ENCODE results near the gene CAPN10. TPM values are rescaled to one million over a fixed set of nuclear protein-coding genes. Genes with fewer than 3 reads are reported as not detected.

Gene CAPN10
- total and polyA plus RNA-seq, 2 experiments from 2014 or later = 10.0 to 29.5 TPM

GRCh38 chr2:240576436-240577205, 9.9 kb upstream of the CAPN10 start:
- Histone ChIP-seq H3K36me3 (ENCODE audit: low read depth) (no peaks in the 10 kb centered on the region; the same call in 1 of the 2 replicates), H3K4me2 (ENCODE audit: unreplicated experiment) (no peak overlapping the region), H3K9me2 (ENCODE audit: insufficient read depth) (no peaks in the 10 kb centered on the region), H4K20me1 (ENCODE audit: insufficient read depth) (no peaks in the 10 kb centered on the region; the same call in 1 of the 2 replicates), H2AFZ (no peak overlapping the region), H3F3A (ENCODE audit: insufficient read depth) (peaks cover 19% of the 10 kb centered on the region), H3K79me2 (ENCODE audit: insufficient read depth) (peaks cover 41% of the 10 kb centered on the region), H3K9me3 (ENCODE audit: low read depth) (no peaks in the 10 kb centered on the region), H3K4me3 (no peak overlapping the region), H3K27ac (no peak overlapping the region), H3K9ac (no peak overlapping the region), H3K4me1 (ENCODE audit: insufficient read depth) (peaks cover 10% of the 10 kb centered on the region), H3K27me3 (replicated peaks; ENCODE audit: insufficient read depth) (no peaks in the 10 kb centered on the region)
- DNase-seq = no peak
- no peak for TF ChIP-seq EZH2 (IDR thresholded peaks at IDR 0.05; ENCODE audit: insufficient read depth, poor library complexity, severe bottlenecking)
- no peak for TF ChIP-seq EZH2phosphoT487 (IDR thresholded peaks at IDR 0.05; ENCODE audit: insufficient read depth, low read depth)
- WGBS, 2 experiments (ENCODE audit: low coverage in 1 of 2, low lambda C conversion rate in 2 of 2, missing lambda C conversion rate in 2 of 2) = 87% methylated on average over 32 of the region's 32 CpGs
- in situ Hi-C loops (cut with MboI) = no loop called here

GRCh38 chr2:240577281-240578109, 9.0 kb upstream of the CAPN10 start:
- Histone ChIP-seq H3K4me3 (no peak overlapping the region), H3K27ac (no peak overlapping the region), H4K20me1 (ENCODE audit: insufficient read depth) (no peaks in the 10 kb centered on the region; the same call in 1 of the 2 replicates), H2AFZ (no peak overlapping the region), H3K27me3 (replicated peaks; ENCODE audit: insufficient read depth) (no peaks in the 10 kb centered on the region), H3K36me3 (ENCODE audit: low read depth) (no peaks in the 10 kb centered on the region; the same call in 1 of the 2 replicates), H3K4me2 (ENCODE audit: unreplicated experiment) (no peak overlapping the region), H3K9me3 (ENCODE audit: low read depth) (no peaks in the 10 kb centered on the region), H3F3A (ENCODE audit: insufficient read depth) (peaks cover 24% of the 10 kb centered on the region), H3K9ac (no peak overlapping the region), H3K79me2 (ENCODE audit: insufficient read depth) (peaks cover 50% of the 10 kb centered on the region), H3K4me1 (ENCODE audit: insufficient read depth) (peaks cover 10% of the 10 kb centered on the region), H3K9me2 (ENCODE audit: insufficient read depth) (no peaks in the 10 kb centered on the region)
- in situ Hi-C loops (cut with MboI) = no loop called here
- no peak for DNase-seq
- TF ChIP-seq EZH2 (IDR thresholded peaks at IDR 0.05; ENCODE audit: insufficient read depth, poor library complexity, severe bottlenecking) = no peak
- TF ChIP-seq EZH2phosphoT487 (IDR thresholded peaks at IDR 0.05; ENCODE audit: insufficient read depth, low read depth) = no peak
- WGBS, 2 experiments (ENCODE audit: low coverage in 1 of 2, low lambda C conversion rate in 2 of 2, missing lambda C conversion rate in 2 of 2) = 89 to 90% methylated on average over 26 of the region's 26 CpGs

- no peak overlapping the region for H2AFZ ChIP-seq
- no peak overlapping the region for H3K4me3 ChIP-seq
- in situ Hi-C loops (cut with MboI) = no loop called here
- H3F3A ChIP-seq (ENCODE audit: insufficient read depth) = peaks cover 25% of the 10 kb centered on the region
- no peaks in the 10 kb centered on the region for H3K9me2 ChIP-seq (ENCODE audit: insufficient read depth)
- no peaks in the 10 kb centered on the region for H3K27me3 ChIP-seq (replicated peaks; ENCODE audit: insufficient read depth)
- no peak overlapping the region for H3K9ac ChIP-seq
- peaks cover 10% of the 10 kb centered on the region for H3K4me1 ChIP-seq (ENCODE audit: insufficient read depth)
- H3K27ac ChIP-seq = no peak overlapping the region
- no peaks in the 10 kb centered on the region for H3K9me3 ChIP-seq (ENCODE audit: low read depth)
- TF ChIP-seq EZH2 (IDR thresholded peaks at IDR 0.05; ENCODE audit: insufficient read depth, poor library complexity, severe bottlenecking) (no peak), EZH2phosphoT487 (IDR thresholded peaks at IDR 0.05; ENCODE audit: insufficient read depth, low read depth) (no peak)
- no peak for DNase-seq
- H3K79me2 ChIP-seq (ENCODE audit: insufficient read depth) = peaks cover 56% of the 10 kb centered on the region
- no peaks in the 10 kb centered on the region; the same call in 1 of the 2 replicates for H3K36me3 ChIP-seq (ENCODE audit: low read depth)
- H4K20me1 ChIP-seq (ENCODE audit: insufficient read depth) = no peaks in the 10 kb centered on the region; the same call in 1 of the 2 replicates
- WGBS, 2 experiments (ENCODE audit: low coverage in 1 of 2, low lambda C conversion rate in 2 of 2, missing lambda C conversion rate in 2 of 2) = 78 to 82% methylated on average over 7 to 9 of the region's 9 CpGs
- H3K4me2 ChIP-seq (ENCODE audit: unreplicated experiment) = no peak overlapping the region
These were observed 8.5 kb upstream of the CAPN10 start for GRCh38 chr2:240578110-240578450.

GRCh38 chr2:240578488-240578887, 8.0 kb upstream of the CAPN10 start:
- 67 to 77% methylated on average over 6 to 8 of the region's 8 CpGs for WGBS, 2 experiments (ENCODE audit: low coverage in 1 of 2, low lambda C conversion rate in 2 of 2, missing lambda C conversion rate in 2 of 2)
- Histone ChIP-seq H2AFZ (no peak overlapping the region), H3K9me2 (ENCODE audit: insufficient read depth) (no peaks in the 10 kb centered on the region), H4K20me1 (ENCODE audit: insufficient read depth) (no peaks in the 10 kb centered on the region; the same call in 1 of the 2 replicates), H3K9ac (no peak overlapping the region), H3F3A (ENCODE audit: insufficient read depth) (peaks cover 25% of the 10 kb centered on the region), H3K27ac (no peak overlapping the region), H3K36me3 (ENCODE audit: low read depth) (no peaks in the 10 kb centered on the region; the same call in 1 of the 2 replicates), H3K4me3 (no peak overlapping the region), H3K27me3 (replicated peaks; ENCODE audit: insufficient read depth) (no peaks in the 10 kb centered on the region), H3K9me3 (ENCODE audit: low read depth) (no peaks in the 10 kb centered on the region), H3K4me1 (ENCODE audit: insufficient read depth) (peaks cover 10% of the 10 kb centered on the region), H3K4me2 (ENCODE audit: unreplicated experiment) (no peak overlapping the region), H3K79me2 (ENCODE audit: insufficient read depth) (peaks cover 60% of the 10 kb centered on the region)
- no peak for DNase-seq
- in situ Hi-C loops (cut with MboI) = no loop called here
- TF ChIP-seq EZH2 (IDR thresholded peaks at IDR 0.05; ENCODE audit: insufficient read depth, poor library complexity, severe bottlenecking) (no peak), EZH2phosphoT487 (IDR thresholded peaks at IDR 0.05; ENCODE audit: insufficient read depth, low read depth) (no peak)

Data from GM23248 (cell line).